Measurements from ENCODE around the gene TGM3.

DNA sequence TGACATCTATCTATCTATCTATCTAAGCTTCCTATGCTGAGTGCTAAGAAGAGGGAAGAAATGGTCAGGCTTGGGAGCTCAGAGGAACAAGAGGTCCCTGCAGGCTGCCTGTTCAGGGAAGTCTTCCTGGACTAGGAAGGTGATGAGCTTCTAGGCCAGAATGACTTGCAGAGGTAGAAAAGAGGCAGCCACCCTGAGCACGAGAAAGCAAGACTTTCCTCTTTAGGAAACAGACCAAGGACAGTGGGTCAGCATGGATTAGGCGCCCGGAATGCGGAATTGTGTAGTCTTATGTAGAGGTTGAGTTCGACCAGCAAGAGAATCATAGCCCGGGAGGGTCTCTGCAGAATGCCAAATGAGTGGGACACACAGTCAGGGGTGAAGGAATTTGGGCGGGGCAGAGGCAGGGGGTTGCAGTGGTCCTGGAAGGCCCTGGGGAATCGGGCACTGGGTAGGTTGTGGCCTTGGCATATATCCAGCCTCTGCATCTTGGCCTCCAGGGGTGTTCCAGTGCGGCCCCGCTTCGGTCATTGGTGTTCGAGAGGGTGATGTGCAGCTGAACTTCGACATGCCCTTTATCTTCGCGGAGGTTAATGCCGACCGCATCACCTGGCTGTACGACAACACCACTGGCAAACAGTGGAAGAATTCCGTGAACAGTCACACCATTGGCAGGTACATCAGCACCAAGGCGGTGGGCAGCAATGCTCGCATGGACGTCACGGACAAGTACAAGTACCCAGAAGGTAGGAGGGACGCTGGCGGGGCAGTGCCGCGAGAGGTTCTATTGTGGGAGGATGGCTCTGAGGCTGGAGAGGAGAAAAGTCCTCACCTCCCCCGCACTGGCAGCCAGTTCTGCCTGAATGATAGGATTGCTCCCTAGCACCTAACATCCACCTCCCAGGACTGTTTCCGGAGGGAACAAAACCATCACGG lies 32.1 kb downstream of the TGM3 start:
- TF ChIP-seq, protein P1, sequence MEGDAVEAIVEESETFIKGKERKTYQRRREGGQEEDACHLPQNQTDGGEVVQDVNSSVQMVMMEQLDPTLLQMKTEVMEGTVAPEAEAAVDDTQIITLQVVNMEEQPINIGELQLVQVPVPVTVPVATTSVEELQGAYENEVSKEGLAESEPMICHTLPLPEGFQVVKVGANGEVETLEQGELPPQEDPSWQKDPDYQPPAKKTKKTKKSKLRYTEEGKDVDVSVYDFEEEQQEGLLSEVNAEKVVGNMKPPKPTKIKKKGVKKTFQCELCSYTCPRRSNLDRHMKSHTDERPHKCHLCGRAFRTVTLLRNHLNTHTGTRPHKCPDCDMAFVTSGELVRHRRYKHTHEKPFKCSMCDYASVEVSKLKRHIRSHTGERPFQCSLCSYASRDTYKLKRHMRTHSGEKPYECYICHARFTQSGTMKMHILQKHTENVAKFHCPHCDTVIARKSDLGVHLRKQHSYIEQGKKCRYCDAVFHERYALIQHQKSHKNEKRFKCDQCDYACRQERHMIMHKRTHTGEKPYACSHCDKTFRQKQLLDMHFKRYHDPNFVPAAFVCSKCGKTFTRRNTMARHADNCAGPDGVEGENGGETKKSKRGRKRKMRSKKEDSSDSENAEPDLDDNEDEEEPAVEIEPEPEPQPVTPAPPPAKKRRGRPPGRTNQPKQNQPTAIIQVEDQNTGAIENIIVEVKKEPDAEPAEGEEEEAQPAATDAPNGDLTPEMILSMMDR (IDR thresholded peaks at IDR 0.05) = no peak
- no peak for TF ChIP-seq ZFX (IDR thresholded peaks at IDR 0.05; ENCODE audit: borderline replicate concordance)
